HG03354 (cell line): ENCODE data around the gene BRSK2.

Experiments
- ATAC-seq: cut with Tn5 transposase; IDR thresholded peaks from one replicate; pipeline ENCODE4 v1.9.1; 2021; ENCODE audit warnings: mild to moderate bottlenecking; ENCODE audit not compliant: unreplicated experiment, poor library complexity, severe bottlenecking

The BRSK2 gene

DNA sequence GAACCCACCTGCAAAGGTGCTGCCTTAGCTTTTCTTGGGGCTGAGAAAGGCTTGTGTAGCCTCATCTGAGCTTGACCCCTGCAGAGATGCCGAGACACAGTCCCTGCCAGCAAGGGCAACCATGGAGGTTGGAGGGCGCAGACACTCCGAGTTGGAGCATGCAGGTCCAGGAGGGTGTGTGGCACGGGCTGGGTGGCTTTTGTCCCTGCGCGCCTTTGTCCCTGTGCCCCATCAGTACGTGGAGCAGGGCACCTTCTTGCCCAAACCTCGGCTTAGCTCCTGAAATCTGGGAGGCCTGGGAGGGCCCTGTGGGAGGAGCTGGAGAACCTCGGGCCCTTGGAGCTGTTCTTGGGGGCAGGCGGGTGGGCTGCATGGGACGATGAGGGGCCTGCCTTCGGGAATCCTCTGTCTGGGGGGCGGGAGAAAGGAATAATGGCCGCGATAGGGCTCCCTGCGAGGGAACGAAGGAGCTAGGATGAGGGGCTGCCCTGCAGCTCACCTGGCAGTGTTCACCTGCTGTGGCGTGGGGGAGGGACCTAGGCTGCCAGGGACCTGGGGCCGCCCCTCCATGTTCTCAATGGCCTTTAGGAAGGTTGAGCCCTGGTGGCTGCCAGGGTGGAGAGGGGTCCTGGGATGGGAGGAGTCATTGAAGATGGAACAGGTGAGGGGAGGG lies 3.4 kb downstream of the BRSK2 start:
- ATAC-seq = no peak

DNA sequence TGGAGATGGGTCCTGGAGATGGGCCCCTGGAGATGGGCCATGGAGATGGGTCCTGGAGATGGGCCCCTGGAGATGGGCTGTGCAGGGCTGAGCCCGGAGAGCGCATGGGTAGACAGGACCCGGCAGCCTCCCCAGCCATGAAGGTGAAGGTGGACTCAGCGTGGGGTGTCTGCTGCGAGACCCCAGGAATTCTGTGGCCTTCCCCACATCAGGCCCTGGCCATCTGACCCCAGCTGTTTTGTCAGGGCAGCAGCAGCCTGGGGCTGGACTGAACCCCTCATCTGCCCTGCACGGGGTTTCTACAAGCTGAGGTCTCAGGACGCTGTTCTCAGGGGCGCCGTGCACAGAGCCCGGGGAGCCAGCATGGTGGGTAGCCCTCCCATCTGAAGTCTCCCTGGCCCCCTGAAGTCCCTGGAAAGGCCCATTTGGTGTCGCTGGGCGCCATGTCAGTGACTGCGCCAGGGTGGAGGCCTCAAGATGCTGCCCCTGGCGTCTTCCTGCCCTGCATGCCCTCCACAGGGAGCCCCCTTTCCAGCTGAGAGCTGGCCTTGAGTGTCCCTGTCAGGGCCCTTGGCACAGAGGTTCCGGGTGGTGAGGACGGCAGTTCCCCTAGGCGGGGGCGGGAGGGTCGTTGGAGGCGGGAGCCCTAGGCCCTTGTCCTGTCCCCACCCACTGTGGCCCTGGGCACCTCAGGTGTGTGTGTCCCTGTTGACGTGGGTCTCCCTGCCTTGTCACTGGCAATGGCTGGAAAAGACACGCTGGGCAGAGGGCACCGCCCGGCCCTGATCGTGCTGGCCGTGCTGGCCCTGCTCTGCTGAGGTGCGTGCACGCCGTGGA lies 5.4 kb downstream of the BRSK2 start:
- no peak for ATAC-seq

DNA sequence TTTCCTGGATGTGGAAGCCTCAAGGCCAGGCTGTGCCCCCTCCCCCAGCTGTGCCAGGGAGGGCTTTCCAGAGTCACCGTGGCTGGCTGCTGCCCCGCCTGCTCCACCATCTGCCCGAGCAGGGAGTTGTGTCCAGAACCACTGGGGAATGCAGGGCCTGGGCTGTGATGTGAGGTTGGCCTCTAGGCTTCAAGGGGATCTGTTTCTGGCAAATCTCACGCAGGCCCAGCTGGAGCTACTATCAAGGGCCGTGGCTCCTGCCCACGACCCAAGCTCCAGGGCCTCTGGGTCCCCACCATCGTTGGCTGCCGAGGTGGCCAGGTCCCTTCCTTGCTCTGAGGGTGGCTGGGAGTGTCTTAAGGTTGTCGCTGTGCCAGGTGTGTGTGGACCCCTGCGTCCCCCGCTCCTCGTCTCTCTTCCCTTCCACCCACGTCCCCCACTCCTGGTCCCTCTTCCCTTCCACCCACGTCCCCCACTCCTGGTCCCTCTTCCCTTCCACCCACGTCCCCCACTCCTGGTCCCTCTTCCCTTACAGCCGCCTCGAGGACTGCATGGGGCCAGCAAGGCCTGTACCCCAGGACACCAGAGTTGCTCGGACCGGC lies 6.1 kb downstream of the BRSK2 start:
- no peak for ATAC-seq

GRCh38 chr11:1396375-1396841 lies 6.7 kb downstream of the BRSK2 start:
- no peak for ATAC-seq

DNA sequence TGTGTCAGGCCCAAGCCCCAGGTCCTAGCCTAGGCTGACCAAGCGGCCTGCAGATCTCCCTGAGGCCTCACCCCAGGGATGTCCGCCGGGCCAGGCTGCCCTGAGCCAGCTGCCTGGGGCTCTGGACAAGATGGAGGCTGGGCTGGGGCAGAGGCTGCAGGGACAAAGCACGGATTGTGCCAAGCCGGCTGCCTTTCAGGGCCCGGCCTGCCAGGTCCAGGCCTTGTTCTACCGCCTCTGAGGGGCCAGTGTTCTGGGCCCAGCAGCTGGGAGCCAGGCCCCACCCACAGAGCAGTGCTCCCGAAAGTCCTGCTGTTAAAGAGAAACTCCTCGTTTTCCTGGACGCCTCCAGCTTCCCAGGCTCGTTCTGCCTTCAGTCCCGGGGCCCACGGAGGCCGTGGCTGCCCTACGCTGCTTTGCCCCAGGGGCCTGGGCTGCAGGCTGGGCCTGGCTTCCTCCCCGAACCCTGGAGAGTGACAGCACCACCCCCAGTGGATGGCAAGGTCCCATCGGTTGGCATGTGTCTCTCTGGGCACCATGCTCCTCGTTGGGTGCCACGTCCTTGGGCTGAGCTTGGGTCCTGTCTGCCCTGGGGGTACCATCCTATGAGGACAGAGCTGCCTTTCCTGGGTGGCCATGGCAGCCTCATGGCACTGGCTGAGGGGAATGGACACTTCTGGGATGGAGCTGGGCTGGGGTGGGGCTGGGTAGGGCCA lies 7.6 kb downstream of the BRSK2 start:
- ATAC-seq = no peak

GRCh38 chr11:1397862-1398527 lies 8.3 kb downstream of the BRSK2 start:
- ATAC-seq = no peak

DNA sequence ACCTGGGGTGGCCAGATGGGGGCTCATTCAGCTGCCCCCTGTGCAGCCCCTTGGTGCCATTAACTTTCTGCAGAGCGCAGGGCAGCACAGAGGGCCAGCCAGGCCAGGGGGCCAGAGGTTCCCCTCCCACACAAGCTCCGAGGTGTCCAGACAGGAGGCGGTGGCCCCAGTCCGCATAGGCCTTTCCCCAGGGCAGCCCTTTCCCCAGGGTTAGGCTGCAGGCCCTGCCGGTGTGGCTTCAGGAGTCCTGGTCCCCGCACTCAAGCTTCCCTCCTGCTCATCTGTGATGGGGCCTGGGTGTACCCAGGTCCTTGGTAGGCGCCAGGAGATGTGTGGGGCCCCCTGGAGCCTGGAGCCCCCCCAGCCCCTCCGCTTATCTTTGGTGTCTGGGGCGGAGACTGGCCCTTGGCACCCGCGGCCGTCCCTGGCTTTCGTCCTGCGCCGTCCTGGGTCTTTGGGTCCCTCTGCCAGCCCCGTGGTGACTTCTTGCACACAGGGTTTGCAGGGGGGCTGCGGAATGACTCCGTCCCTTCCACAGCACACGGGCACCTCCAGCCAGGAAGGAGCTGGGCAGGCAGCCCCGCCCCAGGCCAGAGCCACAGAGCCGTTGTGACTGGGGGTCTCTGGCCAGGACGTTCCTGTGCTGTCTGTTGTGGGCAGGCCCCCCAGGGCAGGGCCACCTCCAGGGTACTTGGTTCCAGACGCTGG lies 8.9 kb downstream of the BRSK2 start:
- no peak for ATAC-seq

DNA sequence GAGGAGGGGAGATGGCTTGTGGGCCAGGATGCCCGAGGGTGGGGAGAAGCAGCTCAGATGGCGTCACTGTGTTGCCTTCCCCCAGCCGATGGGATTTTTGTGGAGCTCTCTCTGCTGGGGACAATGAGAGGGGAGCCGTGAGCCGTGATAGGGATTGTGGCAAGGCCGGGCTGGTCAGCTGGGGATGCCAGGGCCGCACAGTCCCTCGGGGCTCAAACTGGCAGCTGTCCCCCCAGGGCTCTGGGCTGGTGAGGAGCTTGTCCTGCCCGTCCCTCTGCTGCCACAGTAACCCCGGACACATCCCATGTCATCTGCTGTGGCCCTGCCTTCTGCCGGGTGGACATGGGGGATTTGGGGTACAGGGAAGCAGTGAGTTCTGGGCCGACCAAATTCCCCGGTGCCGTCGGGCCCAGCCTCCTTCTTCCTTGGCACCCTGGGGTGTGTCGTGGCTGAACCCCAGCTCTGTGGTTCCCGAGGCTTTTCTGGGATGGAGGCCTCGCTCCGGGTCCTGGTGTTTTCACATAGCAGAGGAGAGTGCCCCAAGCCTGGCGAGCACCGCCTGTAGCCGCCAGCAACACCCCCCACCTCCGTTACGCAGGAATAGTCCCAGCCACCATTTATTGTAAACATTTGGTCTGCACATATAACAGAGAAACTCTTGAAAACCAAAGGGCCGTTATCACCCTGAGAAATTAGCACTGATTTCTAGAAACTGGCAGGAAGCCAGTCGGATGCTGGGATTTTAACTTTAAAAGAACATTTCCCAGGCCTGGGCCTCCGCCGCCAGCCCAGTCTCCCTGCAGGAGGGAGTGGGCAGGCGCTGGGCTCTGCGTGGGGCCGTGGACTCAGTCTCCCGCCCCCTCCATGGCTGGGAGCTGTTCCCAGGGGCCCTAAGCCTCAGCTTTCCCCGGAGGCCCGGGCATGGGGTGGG lies 9.9 kb downstream of the BRSK2 start:
- no peak for ATAC-seq

GRCh38 chr11:1400317-1401170 lies 10.8 kb downstream of the BRSK2 start:
- ATAC-seq = no peak

- no peak for ATAC-seq
Observed at GRCh38 chr11:1401171-1401445, 11.4 kb downstream of the BRSK2 start.

GRCh38 chr11:1401656-1402221 lies 12.0 kb downstream of the BRSK2 start:
- ATAC-seq = no peak

DNA sequence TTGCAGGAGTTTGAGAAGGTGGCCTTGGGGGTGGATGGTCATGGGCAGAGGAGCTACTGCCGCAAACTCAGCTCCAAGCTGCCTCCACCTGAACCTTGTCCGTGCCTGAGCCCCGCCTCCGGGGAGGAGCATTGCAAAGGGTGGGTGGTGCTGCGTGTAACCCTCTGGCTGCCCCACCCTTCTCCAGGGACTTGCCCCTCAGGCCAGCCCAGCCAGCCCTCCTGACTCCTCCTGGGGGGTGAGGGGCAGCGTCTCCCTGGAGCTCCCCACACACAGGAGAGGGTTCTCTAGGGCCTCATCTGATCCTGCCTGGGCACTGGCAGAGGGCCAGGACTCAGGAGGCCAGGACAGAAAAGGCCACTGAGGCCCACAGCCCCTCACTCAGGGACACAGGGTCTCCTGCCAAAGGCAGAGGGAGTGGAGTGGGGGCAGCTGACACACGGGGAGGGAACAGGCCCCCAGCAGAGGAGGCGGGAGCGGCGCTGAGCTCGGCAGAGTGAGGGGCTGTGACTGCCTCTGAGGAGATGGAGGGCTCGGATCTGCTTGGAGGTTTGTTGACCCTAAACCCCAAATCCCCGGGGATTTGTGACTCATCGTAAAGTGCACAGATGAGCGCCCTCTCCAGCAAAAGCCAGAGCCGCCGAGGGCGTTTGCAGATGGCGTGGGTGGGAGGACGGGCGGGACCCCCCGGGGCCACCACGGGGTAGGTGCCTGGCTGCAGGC lies 12.8 kb downstream of the BRSK2 start:
- ATAC-seq = no peak

- no peak for ATAC-seq
Observed at GRCh38 chr11:1403078-1403620, 13.4 kb downstream of the BRSK2 start.

DNA sequence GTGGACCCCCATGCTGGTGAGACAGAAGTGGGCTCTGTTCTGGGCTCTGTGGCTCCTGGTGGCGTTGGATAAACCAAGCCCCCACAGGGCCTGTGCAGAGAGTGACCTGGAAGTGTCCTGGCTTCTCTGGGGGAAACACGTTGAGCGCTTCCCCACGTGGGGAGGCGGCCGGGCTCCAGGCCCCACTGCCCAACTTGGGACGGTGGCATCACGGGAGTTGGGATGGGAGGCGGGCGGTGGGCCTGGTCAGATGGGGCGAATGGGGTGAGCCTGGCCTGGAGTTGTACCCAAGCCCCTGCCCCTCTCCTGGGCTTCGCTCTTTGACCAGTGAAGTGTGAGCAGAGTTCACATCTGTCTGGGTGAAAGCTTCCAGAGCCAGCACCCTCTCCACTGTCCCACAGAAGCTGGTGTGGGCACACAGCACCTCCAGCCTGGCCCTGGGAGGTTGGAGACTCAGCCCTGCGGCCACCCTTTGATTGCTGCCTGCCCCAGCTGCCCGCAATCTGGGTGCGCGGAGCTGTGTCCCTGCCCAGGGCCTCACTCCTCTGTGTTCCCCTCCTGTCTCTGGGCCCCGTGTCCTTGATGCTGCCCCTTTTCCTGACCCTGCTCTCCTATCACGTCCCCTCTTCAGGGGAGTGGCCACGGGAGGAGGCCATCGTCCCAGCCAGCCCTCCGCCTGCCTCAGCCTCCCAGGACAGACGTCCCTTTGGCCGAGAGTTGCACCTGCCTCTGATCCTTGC lies 14.2 kb downstream of the BRSK2 start:
- no peak for ATAC-seq

DNA sequence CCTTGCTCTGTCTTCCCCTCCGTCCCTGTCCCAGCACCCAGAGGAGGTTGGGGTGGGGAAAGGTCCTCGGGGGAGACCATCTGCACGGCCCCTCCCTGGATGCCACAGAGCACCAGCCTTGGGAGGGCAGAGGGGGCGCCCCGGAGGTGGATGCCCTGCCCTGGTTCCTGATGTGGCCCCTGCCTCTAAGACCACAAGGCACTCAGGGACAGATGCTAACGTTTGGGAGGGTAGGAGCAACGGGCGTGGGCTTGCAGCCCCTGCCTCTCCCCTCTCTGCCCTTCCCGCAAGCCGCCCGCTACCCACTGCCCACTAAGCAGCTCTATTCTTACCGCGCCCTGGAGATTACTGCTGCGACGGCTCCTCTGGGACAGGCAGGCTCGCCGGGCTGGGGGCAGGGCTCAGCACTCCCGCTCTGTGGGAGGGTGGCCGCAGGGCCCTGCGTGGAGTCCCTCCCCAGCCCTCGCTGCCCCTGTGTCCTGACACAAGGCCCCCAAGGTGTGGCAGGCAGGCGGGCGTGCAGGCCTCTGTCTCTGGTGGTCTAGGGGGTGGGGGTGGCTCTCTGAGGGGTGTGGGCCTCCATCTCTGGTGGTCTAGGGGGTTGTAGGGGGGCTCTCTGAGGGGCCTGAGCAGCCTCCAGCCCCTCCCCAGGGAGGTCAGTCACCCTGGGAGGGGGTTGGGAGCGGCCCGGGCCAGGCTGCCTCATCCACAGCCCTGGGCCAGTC lies 14.9 kb downstream of the BRSK2 start:
- no peak for ATAC-seq
